Endodermal cell (in vitro differentiated cells): ENCODE data around the gene POLR2J. TPM values are rescaled to one million over a fixed set of nuclear protein-coding genes. Genes with fewer than 3 reads are reported as not detected.

Experiments used
- DNase-seq: peaks from one replicate; pipeline ENCODE4 v3.0.0-alpha.2; 2017
- H3K27ac ChIP-seq: 2 replicates; pipeline ENCODE4 v1.5.1; 2013; ENCODE audit warnings: mild to moderate bottlenecking, low read depth, low read length, moderate library complexity
- H3K27me3 ChIP-seq: 2 replicates; pipeline ENCODE4 v1.6.1; 2013; ENCODE audit warnings: mild to moderate bottlenecking, low read length, moderate library complexity; ENCODE audit not compliant: insufficient read depth, control insufficient read depth, poor library complexity, severe bottlenecking
- H3K36me3 ChIP-seq: 2 replicates; pipeline ENCODE4 v1.7.0; 2013; ENCODE audit warnings: mild to moderate bottlenecking, low read length, moderate library complexity; ENCODE audit not compliant: control insufficient read depth, insufficient read depth
- H3K4me1 ChIP-seq: one replicate; pipeline ENCODE4 v1.7.0; 2013; ENCODE audit warnings: low read length; ENCODE audit not compliant: control insufficient read depth, insufficient read depth
- H3K4me3 ChIP-seq: 2 replicates; pipeline ENCODE4 v1.5.1; 2013; ENCODE audit warnings: mild to moderate bottlenecking, low read length, moderate library complexity
- H3K9ac ChIP-seq: 2 replicates; pipeline ENCODE4 v1.6.1; 2013; ENCODE audit warnings: mild to moderate bottlenecking, low read length, moderate library complexity; ENCODE audit not compliant: poor library complexity, severe bottlenecking; ENCODE audit errors: extremely low read depth
- H3K9me3 ChIP-seq: 2 replicates; pipeline ENCODE4 v1.6.1; 2013; ENCODE audit warnings: mild to moderate bottlenecking, low read length, moderate library complexity; ENCODE audit not compliant: control insufficient read depth
- H3K27ac Mint-ChIP-seq: 2 replicates; pipeline ENCODE4 v1.8.0; 2020; ENCODE audit warnings: mixed read lengths
- H3K27me3 Mint-ChIP-seq: 2 replicates; pipeline ENCODE4 v1.8.0; 2021; ENCODE audit warnings: mild to moderate bottlenecking, mixed read lengths; ENCODE audit not compliant: insufficient read depth
- H3K36me3 Mint-ChIP-seq: 2 replicates; pipeline ENCODE4 v1.8.0; 2020; ENCODE audit warnings: low read depth, mixed read lengths
- H3K4me1 Mint-ChIP-seq: 2 replicates; pipeline ENCODE4 v1.8.0; 2020; ENCODE audit warnings: mixed read lengths
- H3K4me3 Mint-ChIP-seq: 2 replicates; pipeline ENCODE4 v1.8.0; 2020; ENCODE audit warnings: mild to moderate bottlenecking, moderate library complexity, mixed read lengths
- H3K9me3 Mint-ChIP-seq: 2 replicates; pipeline ENCODE4 v1.8.0; 2020; ENCODE audit warnings: mild to moderate bottlenecking, mixed read lengths
- CTCF ChIP-seq: fragments of 200-600 bp; sonication (generic); conservative IDR thresholded peaks from 2 replicates; pipeline ENCODE4 v1.5.0; 2021; ENCODE audit warnings: antibody characterized with exemption, mild to moderate bottlenecking
- WGBS, 2 experiments: methylation state at CpG; one replicate each; pipeline versions ENCODE4 v1.1.5 to v1.1.7; 2013; ENCODE audit warnings: missing lambda C conversion rate in 2 of 2, mixed read lengths in 1 of 2; ENCODE audit not compliant: insufficient coverage in 1 of 2, insufficient read length in 1 of 2; 5-methylcytosine and 5-hydroxymethylcytosine counted together
- total RNA-seq, 2 donors: library from RNA; stranded (reverse); fragmentation: NEBNext Ultra II Directional in 1 of 2; extraction: Animal tissue kit (Norgen Biotek cat#: 25700) in 1 of 2; gene quantifications; 2 replicates in 1 of 2; 3 replicates in 1 of 2; pipeline ENCODE4 v1.2.1, GENCODE V29; 2021

POLR2J gene
- total RNA-seq, 2 donors from 2014 or later, result 48.6 to 59.0 TPM

GRCh38 chr7:102454468-102454867, 24.3 kb downstream of the POLR2J start:
- Mint-ChIP-seq H3K9me3 (no peaks in the 10 kb centered on the region), H3K27me3 (no peaks in the 10 kb centered on the region), H3K36me3 (peaks cover 20% of the 10 kb centered on the region), H3K27ac (no peak overlapping the region), H3K4me3 (no peak overlapping the region), H3K4me1 (no peaks in the 10 kb centered on the region)
- Histone ChIP-seq H3K27me3 (no peaks in the 10 kb centered on the region), H3K36me3 (peaks cover 9% of the 10 kb centered on the region), H3K27ac (no peak overlapping the region), H3K4me1 (no peaks in the 10 kb centered on the region), H3K4me3 (no peak overlapping the region), H3K9me3 (no peaks in the 10 kb centered on the region), H3K9ac (no peak overlapping the region)
- DNase-seq, result no peak
- 91 to 98% methylated on average over 7 to 12 of the region's 12 CpGs for WGBS, 2 experiments
- no peak for TF ChIP-seq CTCF

- no peaks in the 10 kb centered on the region for H3K4me1 ChIP-seq
- no peak overlapping the region for H3K27ac Mint-ChIP-seq
- no peaks in the 10 kb centered on the region for H3K9me3 ChIP-seq
- no peak for TF ChIP-seq CTCF
- peaks cover 5% of the 10 kb centered on the region for H3K36me3 ChIP-seq
- H3K4me3 Mint-ChIP-seq, result no peak overlapping the region
- no peaks in the 10 kb centered on the region for H3K27me3 ChIP-seq
- H3K4me3 ChIP-seq, result no peak overlapping the region
- no peak overlapping the region for H3K9ac ChIP-seq
- H3K36me3 Mint-ChIP-seq, result peaks cover 15% of the 10 kb centered on the region
- H3K27me3 Mint-ChIP-seq, result no peaks in the 10 kb centered on the region
- peak; percentile 36 for DNase-seq
- H3K4me1 Mint-ChIP-seq, result no peaks in the 10 kb centered on the region
- WGBS, 2 experiments, result 94% methylated on average over 7 of the region's 7 CpGs
- H3K9me3 Mint-ChIP-seq, result no peaks in the 10 kb centered on the region
- no peak overlapping the region for H3K27ac ChIP-seq
These were observed 25.4 kb downstream of the POLR2J start for GRCh38 chr7:102453319-102453718.

GRCh38 chr7:102452451-102452850, 26.3 kb downstream of the POLR2J start:
- no peaks in the 10 kb centered on the region for H3K4me1 Mint-ChIP-seq
- Histone ChIP-seq H3K4me1 (no peaks in the 10 kb centered on the region), H3K4me3 (no peak overlapping the region), H3K36me3 (no peaks in the 10 kb centered on the region), H3K27me3 (no peaks in the 10 kb centered on the region), H3K9ac (no peak overlapping the region), H3K27ac (no peak overlapping the region), H3K9me3 (no peaks in the 10 kb centered on the region)
- no peak overlapping the region for H3K27ac Mint-ChIP-seq
- no peak for DNase-seq
- WGBS, 2 experiments, result 90 to 97% methylated on average over 3 to 6 of the region's 6 CpGs
- peaks cover 10% of the 10 kb centered on the region for H3K36me3 Mint-ChIP-seq
- no peak overlapping the region for H3K4me3 Mint-ChIP-seq
- no peaks in the 10 kb centered on the region for H3K9me3 Mint-ChIP-seq
- H3K27me3 Mint-ChIP-seq, result no peaks in the 10 kb centered on the region
- TF ChIP-seq CTCF, result no peak
